Measurements from ENCODE around the gene OTULINL.

OTULINL gene

DNA sequence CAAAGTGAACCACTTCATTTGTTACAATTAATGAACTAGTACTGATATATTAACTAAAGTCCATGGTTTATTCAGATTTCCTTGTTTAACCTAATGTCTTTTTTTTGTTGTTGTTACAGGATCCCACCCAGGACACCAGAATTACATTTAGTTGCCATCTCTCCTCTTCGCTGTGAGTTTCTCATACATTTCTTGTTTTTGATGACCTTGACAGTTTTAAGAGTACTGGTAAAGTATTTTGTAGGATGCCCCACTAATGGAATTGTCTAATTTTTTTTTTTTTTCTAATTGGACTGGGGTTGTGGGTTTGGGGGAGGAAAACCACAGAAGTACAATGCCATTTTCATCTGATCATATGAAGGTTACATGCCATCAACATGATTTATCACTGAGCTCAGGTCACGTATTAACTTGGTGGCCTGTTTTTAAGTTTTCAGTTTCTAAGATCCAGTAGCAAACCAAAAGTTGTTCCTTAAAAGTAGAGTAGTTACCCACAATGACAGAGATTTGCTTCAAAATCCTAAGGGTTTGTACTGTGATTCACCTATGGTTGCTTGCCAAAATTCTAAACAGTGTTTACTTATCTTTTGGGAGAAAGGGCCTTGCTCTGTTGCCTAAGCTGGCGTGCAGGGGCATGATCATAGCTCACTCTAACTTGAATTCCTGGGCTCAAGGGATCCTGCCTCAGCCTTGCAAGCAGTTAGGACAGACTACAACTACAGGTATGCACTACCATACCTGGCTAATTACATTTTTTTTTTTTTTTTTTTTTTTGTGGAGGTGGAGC lies 78.4 kb downstream of the OTULINL start:
- ATAC-seq, result no peak
- no peak for TF ChIP-seq ZNF70 (CRISPR knock-in tag; IDR thresholded peaks at IDR 0.05)
- TF ChIP-seq ZFP30 (CRISPR knock-in tag; IDR thresholded peaks at IDR 0.05), result no peak
- no peak for TF ChIP-seq PPARA (CRISPR knock-in tag; IDR thresholded peaks at IDR 0.05; ENCODE audit: borderline replicate concordance)
- no peak for TF ChIP-seq CREB5 (CRISPR knock-in tag; IDR thresholded peaks at IDR 0.05; ENCODE audit: low read depth)
- no peak for TF ChIP-seq ESRRG (CRISPR knock-in tag; IDR thresholded peaks at IDR 0.05)
- no peak for TF ChIP-seq TCF4 (CRISPR knock-in tag; IDR thresholded peaks at IDR 0.05; ENCODE audit: borderline replicate concordance)
- no peak for TF ChIP-seq RARB (CRISPR knock-in tag; IDR thresholded peaks at IDR 0.05)
- TF ChIP-seq SNAI2 (CRISPR knock-in tag; IDR thresholded peaks at IDR 0.05), result no peak
- TF ChIP-seq OSR1 (CRISPR knock-in tag; IDR thresholded peaks at IDR 0.05), result no peak
- TF ChIP-seq TSHZ2 (CRISPR knock-in tag; IDR thresholded peaks at IDR 0.05), result no peak
- no peak for TF ChIP-seq BACH2 (CRISPR knock-in tag; IDR thresholded peaks at IDR 0.05; ENCODE audit: borderline replicate concordance)
- TF ChIP-seq POU6F1 (CRISPR knock-in tag; IDR thresholded peaks at IDR 0.05; ENCODE audit: borderline replicate concordance, low read depth), result no peak
- TF ChIP-seq GLIS3 (CRISPR knock-in tag; IDR thresholded peaks at IDR 0.05), result no peak
- no peak for TF ChIP-seq ZFP3 (CRISPR knock-in tag; IDR thresholded peaks at IDR 0.05)
- TF ChIP-seq ZNF565 (CRISPR knock-in tag; conservative IDR thresholded peaks at IDR 0.05; ENCODE audit: low read depth), result no peak

DNA sequence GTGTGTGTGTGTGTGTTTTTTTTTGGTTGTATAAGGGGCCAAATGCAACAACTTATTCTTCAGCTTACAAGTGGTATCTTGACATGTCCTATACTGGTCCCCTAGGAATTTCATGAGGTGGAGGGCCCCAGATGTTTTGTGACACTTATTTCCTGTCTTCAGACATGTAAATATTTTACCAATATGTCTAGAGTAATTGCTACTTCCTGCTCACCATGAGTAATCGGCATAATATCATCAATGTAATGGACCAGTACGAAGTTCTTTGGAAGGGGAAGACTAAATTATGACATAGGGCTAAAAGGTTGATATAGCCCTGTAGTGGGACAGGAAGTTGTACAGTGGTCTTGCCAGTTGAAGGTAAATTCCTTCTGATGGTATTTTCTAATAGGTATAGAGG lies 79.2 kb downstream of the OTULINL start:
- no peak for ATAC-seq
- no peak for TF ChIP-seq ZFP30 (CRISPR knock-in tag; IDR thresholded peaks at IDR 0.05)
- TF ChIP-seq OSR1 (CRISPR knock-in tag; IDR thresholded peaks at IDR 0.05), result no peak
- no peak for TF ChIP-seq SNAI2 (CRISPR knock-in tag; IDR thresholded peaks at IDR 0.05)
- TF ChIP-seq, protein P1, sequence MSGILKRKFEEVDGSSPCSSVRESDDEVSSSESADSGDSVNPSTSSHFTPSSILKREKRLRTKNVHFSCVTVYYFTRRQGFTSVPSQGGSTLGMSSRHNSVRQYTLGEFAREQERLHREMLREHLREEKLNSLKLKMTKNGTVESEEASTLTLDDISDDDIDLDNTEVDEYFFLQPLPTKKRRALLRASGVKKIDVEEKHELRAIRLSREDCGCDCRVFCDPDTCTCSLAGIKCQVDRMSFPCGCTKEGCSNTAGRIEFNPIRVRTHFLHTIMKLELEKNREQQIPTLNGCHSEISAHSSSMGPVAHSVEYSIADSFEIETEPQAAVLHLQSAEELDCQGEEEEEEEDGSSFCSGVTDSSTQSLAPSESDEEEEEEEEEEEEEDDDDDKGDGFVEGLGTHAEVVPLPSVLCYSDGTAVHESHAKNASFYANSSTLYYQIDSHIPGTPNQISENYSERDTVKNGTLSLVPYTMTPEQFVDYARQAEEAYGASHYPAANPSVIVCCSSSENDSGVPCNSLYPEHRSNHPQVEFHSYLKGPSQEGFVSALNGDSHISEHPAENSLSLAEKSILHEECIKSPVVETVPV (CRISPR knock-in tag; IDR thresholded peaks at IDR 0.05), result no peak
- TF ChIP-seq ZNF70 (CRISPR knock-in tag; IDR thresholded peaks at IDR 0.05), result no peak
- TF ChIP-seq CSDC2 (CRISPR knock-in tag; IDR thresholded peaks at IDR 0.05), result no peak
- TF ChIP-seq ARNTL (CRISPR knock-in tag; IDR thresholded peaks at IDR 0.05; ENCODE audit: borderline replicate concordance, low read depth), result no peak
- no peak for TF ChIP-seq ZC3H10 (CRISPR knock-in tag; IDR thresholded peaks at IDR 0.05)
- no peak for TF ChIP-seq ISL1 (CRISPR knock-in tag; IDR thresholded peaks at IDR 0.05)
- no peak for TF ChIP-seq PPARA (CRISPR knock-in tag; IDR thresholded peaks at IDR 0.05; ENCODE audit: borderline replicate concordance)
- no peak for TF ChIP-seq CREB5 (CRISPR knock-in tag; IDR thresholded peaks at IDR 0.05; ENCODE audit: low read depth)
- TF ChIP-seq ZNF565 (CRISPR knock-in tag; conservative IDR thresholded peaks at IDR 0.05; ENCODE audit: low read depth), result no peak
- TF ChIP-seq, protein P2, sequence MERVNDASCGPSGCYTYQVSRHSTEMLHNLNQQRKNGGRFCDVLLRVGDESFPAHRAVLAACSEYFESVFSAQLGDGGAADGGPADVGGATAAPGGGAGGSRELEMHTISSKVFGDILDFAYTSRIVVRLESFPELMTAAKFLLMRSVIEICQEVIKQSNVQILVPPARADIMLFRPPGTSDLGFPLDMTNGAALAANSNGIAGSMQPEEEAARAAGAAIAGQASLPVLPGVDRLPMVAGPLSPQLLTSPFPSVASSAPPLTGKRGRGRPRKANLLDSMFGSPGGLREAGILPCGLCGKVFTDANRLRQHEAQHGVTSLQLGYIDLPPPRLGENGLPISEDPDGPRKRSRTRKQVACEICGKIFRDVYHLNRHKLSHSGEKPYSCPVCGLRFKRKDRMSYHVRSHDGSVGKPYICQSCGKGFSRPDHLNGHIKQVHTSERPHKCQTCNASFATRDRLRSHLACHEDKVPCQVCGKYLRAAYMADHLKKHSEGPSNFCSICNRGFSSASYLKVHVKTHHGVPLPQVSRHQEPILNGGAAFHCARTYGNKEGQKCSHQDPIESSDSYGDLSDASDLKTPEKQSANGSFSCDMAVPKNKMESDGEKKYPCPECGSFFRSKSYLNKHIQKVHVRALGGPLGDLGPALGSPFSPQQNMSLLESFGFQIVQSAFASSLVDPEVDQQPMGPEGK (CRISPR knock-in tag; IDR thresholded peaks at IDR 0.05; ENCODE audit: borderline replicate concordance), result no peak
- TF ChIP-seq TSHZ2 (CRISPR knock-in tag; IDR thresholded peaks at IDR 0.05), result no peak
- no peak for TF ChIP-seq TCF4 (CRISPR knock-in tag; IDR thresholded peaks at IDR 0.05; ENCODE audit: borderline replicate concordance)
- no peak for TF ChIP-seq BACH2 (CRISPR knock-in tag; IDR thresholded peaks at IDR 0.05; ENCODE audit: borderline replicate concordance)
- TF ChIP-seq ZNF8 (CRISPR knock-in tag; IDR thresholded peaks at IDR 0.05), result no peak
- no peak for TF ChIP-seq ESRRG (CRISPR knock-in tag; IDR thresholded peaks at IDR 0.05)
- no peak for TF ChIP-seq ZFP3 (CRISPR knock-in tag; IDR thresholded peaks at IDR 0.05)

Data from SK-N-SH treated with all-trans-retinoic acid at 6 μM for 48 hours (cell line).